ENCODE data around the gene GSDME. TPM values are rescaled to one million over a fixed set of nuclear protein-coding genes. Genes with fewer than 3 reads are reported as not detected.

The GSDME gene
- total and polyA plus RNA-seq, 2 of the 4 experiments (the other 2 are of a cell fraction) = 75.2 to 78.7 TPM

DNA sequence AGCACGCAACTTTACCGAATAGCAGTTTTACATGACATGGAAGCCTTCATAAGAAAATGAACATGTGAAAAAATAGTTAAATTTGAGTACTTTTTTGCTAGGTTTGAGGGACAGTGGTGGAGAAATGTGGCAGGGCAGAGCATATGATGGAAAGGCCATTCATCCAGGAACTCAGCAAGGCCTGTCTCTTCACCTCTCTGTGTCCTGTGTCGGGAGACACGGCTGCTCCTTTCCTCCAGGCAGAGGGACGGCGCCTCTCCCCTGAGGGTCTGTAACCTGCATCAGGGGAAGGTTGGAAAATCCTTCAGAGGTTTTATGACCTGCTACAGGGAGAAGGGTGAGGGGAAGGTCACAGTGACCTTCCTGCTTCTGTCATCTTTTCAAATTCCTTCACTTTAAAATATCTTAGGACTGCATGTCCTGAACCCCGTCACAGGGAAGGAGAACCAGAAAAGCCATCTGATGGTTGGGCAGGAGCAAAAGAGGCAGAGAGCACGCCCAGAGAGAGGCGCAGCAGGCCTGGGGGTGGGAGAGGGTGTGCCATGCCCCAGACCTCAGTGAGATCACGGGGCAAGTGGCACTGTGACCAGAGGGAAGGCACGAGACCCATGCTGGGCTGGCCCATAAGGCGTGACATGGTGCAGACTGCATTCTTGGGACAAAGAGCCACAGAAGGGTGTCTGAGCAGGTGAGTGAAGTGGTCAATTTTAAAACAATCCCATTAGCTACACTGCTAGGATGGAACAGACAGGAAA lies 44.0 kb downstream of the GSDME start:
- in situ Hi-C loops (cut with MboI; ENCODE audit: low sequenced_read_pairs) = no loop called here

More for the DNA sequence above, 44.0 kb downstream of the GSDME start:
- H3K9me3 ChIP-seq (ENCODE audit: control insufficient read depth, insufficient read depth, low read length) = no peaks in the 10 kb centered on the region
- no peak overlapping the region for H2AK5ac ChIP-seq (ENCODE audit: low read depth, low read length)
- H4K20me1 ChIP-seq (ENCODE audit: insufficient read depth, low read length) = peaks cover under 1% of the 10 kb centered on the region; the same call in 1 of the 2 replicates
- no peak overlapping the region for H2BK15ac ChIP-seq (ENCODE audit: low read depth, low read length)
- no peak overlapping the region for H3K4me3 ChIP-seq (ENCODE audit: insufficient read depth, low read depth, low read length)
- no peak for ATAC-seq (ENCODE audit: low read depth)
- H3K14ac ChIP-seq (replicated peaks; ENCODE audit: low read depth, low read length) = no peak overlapping the region
- H4K8ac ChIP-seq (ENCODE audit: low read depth in 2 of 2, low read length in 2 of 2) = no peak overlapping the region
- H3K27me3 ChIP-seq (ENCODE audit: control insufficient read depth, insufficient read depth, low read length) = no peaks in the 10 kb centered on the region
- DNase-seq = no peak
- no peak overlapping the region for H3K9ac ChIP-seq (ENCODE audit: low read depth, low read length)
- peaks cover 37% of the 10 kb centered on the region for H3K9me1 ChIP-seq (ENCODE audit: insufficient read depth, low read length)
- H3K36me3 ChIP-seq (ENCODE audit: control insufficient read depth, insufficient read depth, low read length) = peaks cover 30% of the 10 kb centered on the region
- H3K27ac ChIP-seq (ENCODE audit: insufficient read depth, low read length) = no peak overlapping the region
- POLR2A ChIA-PET (ENCODE audit: unreplicated experiment) = no interaction called here
- peaks cover 5 to 23% of the 10 kb centered on the region in 2 experiments; a peak in 1 of 4 replicates for H3K79me1 ChIP-seq (ENCODE audit: low read depth in 1 of 2, low read length in 2 of 2)
- CTCF ChIA-PET = no interaction called here
- H3K56ac ChIP-seq (ENCODE audit: extremely low read depth, insufficient read depth, low read length) = no peak overlapping the region
- H4K5ac ChIP-seq (ENCODE audit: low read depth, low read length) = no peak overlapping the region
- no peak overlapping the region for H2BK20ac ChIP-seq (ENCODE audit: low read depth, low read length)
- H3K23ac ChIP-seq (ENCODE audit: low read depth, low read length) = no peak overlapping the region
- H4K91ac ChIP-seq (ENCODE audit: insufficient read depth, low read depth, low read length) = no peak overlapping the region
- H3K4me1 ChIP-seq (ENCODE audit: control insufficient read depth, insufficient read depth, low read length) = peaks cover 16% of the 10 kb centered on the region
- no peak for TF ChIP-seq FOS (IDR thresholded peaks at IDR 0.05; ENCODE audit: low read depth, low read length)
- TF ChIP-seq MAFK (IDR thresholded peaks at IDR 0.05; ENCODE audit: low read depth, low read length) = no peak
- TF ChIP-seq MAZ (IDR thresholded peaks at IDR 0.05; ENCODE audit: borderline replicate concordance, low read depth, low read length) = no peak
- TF ChIP-seq, protein P1, sequence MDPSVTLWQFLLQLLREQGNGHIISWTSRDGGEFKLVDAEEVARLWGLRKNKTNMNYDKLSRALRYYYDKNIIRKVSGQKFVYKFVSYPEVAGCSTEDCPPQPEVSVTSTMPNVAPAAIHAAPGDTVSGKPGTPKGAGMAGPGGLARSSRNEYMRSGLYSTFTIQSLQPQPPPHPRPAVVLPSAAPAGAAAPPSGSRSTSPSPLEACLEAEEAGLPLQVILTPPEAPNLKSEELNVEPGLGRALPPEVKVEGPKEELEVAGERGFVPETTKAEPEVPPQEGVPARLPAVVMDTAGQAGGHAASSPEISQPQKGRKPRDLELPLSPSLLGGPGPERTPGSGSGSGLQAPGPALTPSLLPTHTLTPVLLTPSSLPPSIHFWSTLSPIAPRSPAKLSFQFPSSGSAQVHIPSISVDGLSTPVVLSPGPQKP (IDR thresholded peaks at IDR 0.05; ENCODE audit: borderline replicate concordance, low read depth, low read length) = no peak
- TF ChIP-seq, protein P2, sequence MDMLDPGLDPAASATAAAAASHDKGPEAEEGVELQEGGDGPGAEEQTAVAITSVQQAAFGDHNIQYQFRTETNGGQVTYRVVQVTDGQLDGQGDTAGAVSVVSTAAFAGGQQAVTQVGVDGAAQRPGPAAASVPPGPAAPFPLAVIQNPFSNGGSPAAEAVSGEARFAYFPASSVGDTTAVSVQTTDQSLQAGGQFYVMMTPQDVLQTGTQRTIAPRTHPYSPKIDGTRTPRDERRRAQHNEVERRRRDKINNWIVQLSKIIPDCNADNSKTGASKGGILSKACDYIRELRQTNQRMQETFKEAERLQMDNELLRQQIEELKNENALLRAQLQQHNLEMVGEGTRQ (IDR thresholded peaks at IDR 0.05; ENCODE audit: low read depth, low read length) = no peak
- no peak for TF ChIP-seq SMC3 (IDR thresholded peaks at IDR 0.05; ENCODE audit: low read depth, low read length)
- TF ChIP-seq RFX5 (IDR thresholded peaks at IDR 0.05; ENCODE audit: low read depth, low read length) = no peak
- TF ChIP-seq MXI1 (IDR thresholded peaks at IDR 0.05; ENCODE audit: borderline replicate concordance, low read depth, low read length) = no peak
- TF ChIP-seq RCOR1 (IDR thresholded peaks at IDR 0.05; ENCODE audit: insufficient replicate concordance, low read length) = no peak
- no peak for TF ChIP-seq CHD1 (IDR thresholded peaks at IDR 0.05; ENCODE audit: low read depth, low read length)
- no peak for TF ChIP-seq CEBPB (IDR thresholded peaks at IDR 0.05; ENCODE audit: low read depth, low read length)
- no peak for TF ChIP-seq POLR2A (IDR thresholded peaks at IDR 0.05; ENCODE audit: low read depth, low read length)
- TF ChIP-seq, protein P3, sequence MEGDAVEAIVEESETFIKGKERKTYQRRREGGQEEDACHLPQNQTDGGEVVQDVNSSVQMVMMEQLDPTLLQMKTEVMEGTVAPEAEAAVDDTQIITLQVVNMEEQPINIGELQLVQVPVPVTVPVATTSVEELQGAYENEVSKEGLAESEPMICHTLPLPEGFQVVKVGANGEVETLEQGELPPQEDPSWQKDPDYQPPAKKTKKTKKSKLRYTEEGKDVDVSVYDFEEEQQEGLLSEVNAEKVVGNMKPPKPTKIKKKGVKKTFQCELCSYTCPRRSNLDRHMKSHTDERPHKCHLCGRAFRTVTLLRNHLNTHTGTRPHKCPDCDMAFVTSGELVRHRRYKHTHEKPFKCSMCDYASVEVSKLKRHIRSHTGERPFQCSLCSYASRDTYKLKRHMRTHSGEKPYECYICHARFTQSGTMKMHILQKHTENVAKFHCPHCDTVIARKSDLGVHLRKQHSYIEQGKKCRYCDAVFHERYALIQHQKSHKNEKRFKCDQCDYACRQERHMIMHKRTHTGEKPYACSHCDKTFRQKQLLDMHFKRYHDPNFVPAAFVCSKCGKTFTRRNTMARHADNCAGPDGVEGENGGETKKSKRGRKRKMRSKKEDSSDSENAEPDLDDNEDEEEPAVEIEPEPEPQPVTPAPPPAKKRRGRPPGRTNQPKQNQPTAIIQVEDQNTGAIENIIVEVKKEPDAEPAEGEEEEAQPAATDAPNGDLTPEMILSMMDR (conservative IDR thresholded peaks at IDR 0.05; ENCODE audit: low read depth, low read length) = no peak
- TF ChIP-seq NFE2L2 (IDR thresholded peaks at IDR 0.05; ENCODE audit: low read depth, low read length) = no peak
- no peak for TF ChIP-seq BHLHE40 (IDR thresholded peaks at IDR 0.05; ENCODE audit: low read depth, low read length)
- no peak for TF ChIP-seq RAD21 (IDR thresholded peaks at IDR 0.05; ENCODE audit: low read length)
- BruUV-seq (replicated peaks) = no TSS peak
- no peak overlapping the region for H2AFZ ChIP-seq (replicated peaks; ENCODE audit: low read length, poor library complexity)
- no peak overlapping the region for H2AK9ac ChIP-seq (replicated peaks; ENCODE audit: low read depth, low read length, poor library complexity)
- no peak overlapping the region for H3K4ac ChIP-seq (ENCODE audit: low read depth, low read length)
- dilution Hi-C loops (cut with HindIII; ENCODE audit: low sequenced_read_pairs, unreplicated experiment) = no loop called here
- H2BK120ac ChIP-seq (ENCODE audit: low read depth, low read length) = no peak overlapping the region
- no peak overlapping the region for H3K4me2 ChIP-seq (ENCODE audit: low read depth, low read length)
- WGBS, 2 experiments (ENCODE audit: extremely low coverage in 2 of 2, insufficient read length in 1 of 2) = no CpG with 5 or more reads among the region's 12 CpGs
- H3K18ac ChIP-seq (ENCODE audit: low read depth, low read length) = no peak overlapping the region
- no peak overlapping the region for H2BK5ac ChIP-seq (ENCODE audit: low read depth, low read length, poor library complexity, severe bottlenecking)
- intact Hi-C loops (cut with micrococcal nuclease) = no loop called here
